WTC11 (cell line): ENCODE results near the gene SYPL1. TPM values are rescaled to one million over a fixed set of nuclear protein-coding genes. Genes with fewer than 3 reads are reported as not detected.

ENCODE experiments used
- ATAC-seq: fragments of 200-7000 bp; cut with Tn5 transposase; 2 replicates; pipeline ENCODE4 v1.10.0; 2021; ENCODE audit warnings: mild to moderate bottlenecking, moderate library complexity
- CTCF ChIA-PET: fragments of 300-600 bp; sonication (Branson Sonifier 250); formaldehyde crosslinking; loops from one replicate; lab custom pipeline; 2021; ENCODE audit warnings: antibody characterized with exemption; lab: Charles Lee
- POLR2A ChIA-PET: fragments of 350-600 bp; sonication (Branson Sonifier 250); formaldehyde crosslinking; loops from one replicate; lab custom pipeline; 2021; ENCODE audit warnings: antibody characterized with exemption; lab: Charles Lee
- DNase-seq: peaks from one replicate; pipeline ENCODE4 v3.0.0; 2021; ENCODE audit warnings: low spot score
- H3K27ac Mint-ChIP-seq: 2 replicates; pipeline ENCODE4 v1.8.0; 2021; ENCODE audit warnings: mixed read lengths
- H3K27me3 Mint-ChIP-seq: 2 replicates; pipeline ENCODE4 v1.8.0; 2021; ENCODE audit warnings: low read depth, mild to moderate bottlenecking, moderate library complexity, mixed read lengths
- H3K36me3 Mint-ChIP-seq: 2 replicates; pipeline ENCODE4 v1.8.0; 2021; ENCODE audit warnings: mixed read lengths
- H3K4me1 Mint-ChIP-seq: 2 replicates; pipeline ENCODE4 v1.8.0; 2022; ENCODE audit warnings: mixed read lengths
- H3K4me3 Mint-ChIP-seq: 2 replicates; pipeline ENCODE4 v1.8.0; 2021; ENCODE audit warnings: mild to moderate bottlenecking, moderate library complexity, mixed read lengths
- H3K9me3 Mint-ChIP-seq: 2 replicates; pipeline ENCODE4 v1.8.0; 2021; ENCODE audit warnings: mixed read lengths
- AFF4 ChIP-seq: sonication (generic); formaldehyde crosslinking; IDR thresholded peaks from 2 replicates; pipeline ENCODE4 v1.8.1; 2023; ENCODE audit warnings: mild to moderate bottlenecking, missing genetic modification reagents, borderline replicate concordance
- ATF3 ChIP-seq: sonication (generic); formaldehyde crosslinking; conservative IDR thresholded peaks from 2 replicates; pipeline ENCODE4 v1.8.1; 2022; ENCODE audit warnings: mild to moderate bottlenecking, missing genetic modification reagents
- CREB1 ChIP-seq: sonication (generic); formaldehyde crosslinking; IDR thresholded peaks from 2 replicates; pipeline ENCODE4 v1.8.0; 2023; ENCODE audit warnings: mild to moderate bottlenecking, missing genetic modification reagents
- CREM ChIP-seq: sonication (generic); formaldehyde crosslinking; IDR thresholded peaks from 2 replicates; pipeline ENCODE4 v1.8.1; 2022; ENCODE audit warnings: mild to moderate bottlenecking, missing genetic modification reagents, moderate library complexity
- FOXK1 ChIP-seq: sonication (generic); formaldehyde crosslinking; IDR thresholded peaks from 2 replicates; pipeline ENCODE4 v1.8.0; 2022; ENCODE audit warnings: mild to moderate bottlenecking, moderate library complexity, missing genetic modification reagents
- FOXP1 ChIP-seq: sonication (generic); formaldehyde crosslinking; IDR thresholded peaks from 2 replicates; pipeline ENCODE4 v1.8.0; 2022; ENCODE audit warnings: missing genetic modification reagents, mild to moderate bottlenecking, moderate library complexity, borderline replicate concordance
- HMGXB4 ChIP-seq: sonication (generic); formaldehyde crosslinking; IDR thresholded peaks from 2 replicates; pipeline ENCODE4 v1.8.1; 2023; ENCODE audit warnings: mild to moderate bottlenecking, moderate library complexity, missing genetic modification reagents
- KAT7 ChIP-seq: sonication (generic); formaldehyde crosslinking; IDR thresholded peaks from 2 replicates; pipeline ENCODE4 v1.8.1; 2023; ENCODE audit warnings: missing genetic modification reagents, mild to moderate bottlenecking, borderline replicate concordance
- NR2C2 ChIP-seq: sonication (generic); formaldehyde crosslinking; IDR thresholded peaks from 2 replicates; pipeline ENCODE4 v1.8.0; 2022; ENCODE audit warnings: mild to moderate bottlenecking, missing genetic modification reagents
- RORB ChIP-seq: fragments of 250-450 bp; sonication (Bioruptor Pico); IDR thresholded peaks from 2 replicates; pipeline ENCODE4 v1.9.0; 2021; ENCODE audit warnings: mild to moderate bottlenecking
- SMAD3 ChIP-seq: sonication (generic); formaldehyde crosslinking; IDR thresholded peaks from 2 replicates; pipeline ENCODE4 v1.8.0; 2022; ENCODE audit warnings: missing genetic modification reagents, mild to moderate bottlenecking, borderline replicate concordance
- SP1 ChIP-seq: sonication (generic); formaldehyde crosslinking; conservative IDR thresholded peaks from 2 replicates; pipeline ENCODE4 v1.8.1; 2022; ENCODE audit warnings: missing genetic modification reagents
- TEAD4 ChIP-seq: sonication (generic); formaldehyde crosslinking; IDR thresholded peaks from 2 replicates; pipeline ENCODE4 v1.8.0; 2022; ENCODE audit warnings: mild to moderate bottlenecking, missing genetic modification reagents
- USF2 ChIP-seq: sonication (generic); formaldehyde crosslinking; IDR thresholded peaks from 2 replicates; pipeline ENCODE4 v1.8.1; 2023; ENCODE audit warnings: mild to moderate bottlenecking, missing genetic modification reagents, moderate library complexity
- ZBTB21 ChIP-seq: sonication (generic); formaldehyde crosslinking; IDR thresholded peaks from 2 replicates; pipeline ENCODE4 v1.8.1; 2023; ENCODE audit warnings: mild to moderate bottlenecking, missing genetic modification reagents, borderline replicate concordance
- ZMAT4 ChIP-seq: fragments of 250-450 bp; sonication (Bioruptor Pico); IDR thresholded peaks from 2 replicates; pipeline ENCODE4 v1.9.0; 2021; ENCODE audit warnings: mild to moderate bottlenecking
- ZNF416 ChIP-seq: fragments of 250-450 bp; sonication (Bioruptor Pico); IDR thresholded peaks from 2 replicates; pipeline ENCODE4 v1.9.0; 2021; ENCODE audit warnings: mild to moderate bottlenecking, inconsistent platforms
- ZNF423 ChIP-seq: fragments of 250-450 bp; sonication (Bioruptor Pico); IDR thresholded peaks from 2 replicates; pipeline ENCODE4 v2.1.2; 2022; ENCODE audit warnings: mild to moderate bottlenecking, moderate library complexity
- ZNF671 ChIP-seq: fragments of 250-450 bp; sonication (Bioruptor Pico); IDR thresholded peaks from 2 replicates; pipeline ENCODE4 v1.8.0; 2021; ENCODE audit warnings: mild to moderate bottlenecking
- total RNA-seq: library from RNA; stranded (reverse); gene quantifications from 3 replicates; pipeline ENCODE4 v1.2.3, GENCODE V29; 2021
- TF ChIP-seq, protein P1 (sequence below): sonication (generic); formaldehyde crosslinking; conservative IDR thresholded peaks from 2 replicates; pipeline ENCODE4 v1.8.1; 2023; ENCODE audit warnings: mild to moderate bottlenecking, low read depth, missing genetic modification reagents, moderate library complexity
- TF ChIP-seq, protein P2 (sequence below): sonication (generic); formaldehyde crosslinking; IDR thresholded peaks from 2 replicates; pipeline ENCODE4 v1.8.0; 2022; ENCODE audit warnings: mild to moderate bottlenecking, missing genetic modification reagents
- TF ChIP-seq, protein P3 (sequence below): sonication (generic); formaldehyde crosslinking; IDR thresholded peaks from 2 replicates; pipeline ENCODE4 v1.8.0; 2022; ENCODE audit warnings: mild to moderate bottlenecking, missing genetic modification reagents
- TF ChIP-seq, protein P4 (sequence below): fragments of 250-450 bp; sonication (Bioruptor Pico); conservative IDR thresholded peaks from 2 replicates; pipeline ENCODE4 v1.9.0; 2021; ENCODE audit warnings: mild to moderate bottlenecking

Gene SYPL1
- total RNA-seq, 1 experiment from 2014 or later = 54.8 TPM

DNA sequence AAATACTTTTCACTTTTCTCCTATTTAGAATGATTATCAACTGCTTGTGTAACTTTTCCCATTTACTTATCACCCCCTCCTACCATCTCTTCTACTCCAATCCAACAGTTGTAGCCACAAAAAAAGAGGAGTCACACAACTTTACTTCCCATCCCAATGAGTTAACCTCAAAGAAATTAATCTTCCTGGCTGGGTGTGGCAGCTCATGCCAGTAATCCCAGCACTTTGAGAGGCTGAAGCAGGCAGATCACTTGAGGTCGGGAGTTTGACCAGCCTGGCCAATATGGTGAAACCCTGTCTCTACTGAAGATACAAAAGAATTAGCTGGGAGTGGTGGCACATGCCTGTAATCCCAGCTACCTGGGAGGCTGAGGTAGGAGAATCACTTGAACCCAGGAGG is 19.9 kb downstream of the SYPL1 start:
- ATAC-seq (no peak), DNase-seq (no peak)
- Mint-ChIP-seq H3K36me3 (peaks cover 33% of the 10 kb centered on the region), H3K9me3 (no peaks in the 10 kb centered on the region), H3K4me3 (no peak overlapping the region), H3K4me1 (peaks cover 9% of the 10 kb centered on the region; the same call in 1 of the 2 replicates), H3K27ac (no peak overlapping the region), H3K27me3 (no peaks in the 10 kb centered on the region)
- CTCF ChIA-PET = no interaction called here
- POLR2A ChIA-PET = no interaction called here
- TF ChIP-seq SMAD3 (CRISPR knock-in tag) = no peak
- no peak for TF ChIP-seq TEAD4
- no peak for TF ChIP-seq SP1 (CRISPR knock-in tag)
- no peak for TF ChIP-seq ZMAT4 (CRISPR knock-in tag)
- TF ChIP-seq ZNF416 (CRISPR knock-in tag) = no peak
- TF ChIP-seq AFF4 (CRISPR knock-in tag) = no peak
- TF ChIP-seq, protein P1, sequence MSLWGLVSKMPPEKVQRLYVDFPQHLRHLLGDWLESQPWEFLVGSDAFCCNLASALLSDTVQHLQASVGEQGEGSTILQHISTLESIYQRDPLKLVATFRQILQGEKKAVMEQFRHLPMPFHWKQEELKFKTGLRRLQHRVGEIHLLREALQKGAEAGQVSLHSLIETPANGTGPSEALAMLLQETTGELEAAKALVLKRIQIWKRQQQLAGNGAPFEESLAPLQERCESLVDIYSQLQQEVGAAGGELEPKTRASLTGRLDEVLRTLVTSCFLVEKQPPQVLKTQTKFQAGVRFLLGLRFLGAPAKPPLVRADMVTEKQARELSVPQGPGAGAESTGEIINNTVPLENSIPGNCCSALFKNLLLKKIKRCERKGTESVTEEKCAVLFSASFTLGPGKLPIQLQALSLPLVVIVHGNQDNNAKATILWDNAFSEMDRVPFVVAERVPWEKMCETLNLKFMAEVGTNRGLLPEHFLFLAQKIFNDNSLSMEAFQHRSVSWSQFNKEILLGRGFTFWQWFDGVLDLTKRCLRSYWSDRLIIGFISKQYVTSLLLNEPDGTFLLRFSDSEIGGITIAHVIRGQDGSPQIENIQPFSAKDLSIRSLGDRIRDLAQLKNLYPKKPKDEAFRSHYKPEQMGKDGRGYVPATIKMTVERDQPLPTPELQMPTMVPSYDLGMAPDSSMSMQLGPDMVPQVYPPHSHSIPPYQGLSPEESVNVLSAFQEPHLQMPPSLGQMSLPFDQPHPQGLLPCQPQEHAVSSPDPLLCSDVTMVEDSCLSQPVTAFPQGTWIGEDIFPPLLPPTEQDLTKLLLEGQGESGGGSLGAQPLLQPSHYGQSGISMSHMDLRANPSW (CRISPR knock-in tag) = no peak
- no peak for TF ChIP-seq ZNF423 (CRISPR knock-in tag)
- TF ChIP-seq, protein P2, sequence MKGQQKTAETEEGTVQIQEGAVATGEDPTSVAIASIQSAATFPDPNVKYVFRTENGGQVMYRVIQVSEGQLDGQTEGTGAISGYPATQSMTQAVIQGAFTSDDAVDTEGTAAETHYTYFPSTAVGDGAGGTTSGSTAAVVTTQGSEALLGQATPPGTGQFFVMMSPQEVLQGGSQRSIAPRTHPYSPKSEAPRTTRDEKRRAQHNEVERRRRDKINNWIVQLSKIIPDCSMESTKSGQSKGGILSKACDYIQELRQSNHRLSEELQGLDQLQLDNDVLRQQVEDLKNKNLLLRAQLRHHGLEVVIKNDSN = no peak
- no peak for TF ChIP-seq CREB1
- TF ChIP-seq USF2 (CRISPR knock-in tag) = no peak
- no peak for TF ChIP-seq CREM (CRISPR knock-in tag)
- no peak for TF ChIP-seq FOXP1 (CRISPR knock-in tag)
- no peak for TF ChIP-seq KAT7 (CRISPR knock-in tag)

- no peak for DNase-seq
- POLR2A ChIA-PET = no interaction called here
- H3K4me1 Mint-ChIP-seq = peaks cover 9% of the 10 kb centered on the region; the same call in 1 of the 2 replicates
- CTCF ChIA-PET = no interaction called here
- no peaks in the 10 kb centered on the region for H3K9me3 Mint-ChIP-seq
- peaks cover 27% of the 10 kb centered on the region for H3K36me3 Mint-ChIP-seq
- no peak overlapping the region for H3K4me3 Mint-ChIP-seq
- no peak overlapping the region for H3K27ac Mint-ChIP-seq
- no peak for ATAC-seq
- H3K27me3 Mint-ChIP-seq = no peaks in the 10 kb centered on the region
- TF ChIP-seq ATF3 (CRISPR knock-in tag) (no peak), ZBTB21 (CRISPR knock-in tag) (no peak), NR2C2 (CRISPR knock-in tag) (no peak), RORB (no peak), HMGXB4 (CRISPR knock-in tag) (no peak), FOXK1 (CRISPR knock-in tag) (no peak), ZNF671 (no peak)
- TF ChIP-seq, protein P3, sequence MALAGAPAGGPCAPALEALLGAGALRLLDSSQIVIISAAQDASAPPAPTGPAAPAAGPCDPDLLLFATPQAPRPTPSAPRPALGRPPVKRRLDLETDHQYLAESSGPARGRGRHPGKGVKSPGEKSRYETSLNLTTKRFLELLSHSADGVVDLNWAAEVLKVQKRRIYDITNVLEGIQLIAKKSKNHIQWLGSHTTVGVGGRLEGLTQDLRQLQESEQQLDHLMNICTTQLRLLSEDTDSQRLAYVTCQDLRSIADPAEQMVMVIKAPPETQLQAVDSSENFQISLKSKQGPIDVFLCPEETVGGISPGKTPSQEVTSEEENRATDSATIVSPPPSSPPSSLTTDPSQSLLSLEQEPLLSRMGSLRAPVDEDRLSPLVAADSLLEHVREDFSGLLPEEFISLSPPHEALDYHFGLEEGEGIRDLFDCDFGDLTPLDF (CRISPR knock-in tag) = no peak
- TF ChIP-seq, protein P4, sequence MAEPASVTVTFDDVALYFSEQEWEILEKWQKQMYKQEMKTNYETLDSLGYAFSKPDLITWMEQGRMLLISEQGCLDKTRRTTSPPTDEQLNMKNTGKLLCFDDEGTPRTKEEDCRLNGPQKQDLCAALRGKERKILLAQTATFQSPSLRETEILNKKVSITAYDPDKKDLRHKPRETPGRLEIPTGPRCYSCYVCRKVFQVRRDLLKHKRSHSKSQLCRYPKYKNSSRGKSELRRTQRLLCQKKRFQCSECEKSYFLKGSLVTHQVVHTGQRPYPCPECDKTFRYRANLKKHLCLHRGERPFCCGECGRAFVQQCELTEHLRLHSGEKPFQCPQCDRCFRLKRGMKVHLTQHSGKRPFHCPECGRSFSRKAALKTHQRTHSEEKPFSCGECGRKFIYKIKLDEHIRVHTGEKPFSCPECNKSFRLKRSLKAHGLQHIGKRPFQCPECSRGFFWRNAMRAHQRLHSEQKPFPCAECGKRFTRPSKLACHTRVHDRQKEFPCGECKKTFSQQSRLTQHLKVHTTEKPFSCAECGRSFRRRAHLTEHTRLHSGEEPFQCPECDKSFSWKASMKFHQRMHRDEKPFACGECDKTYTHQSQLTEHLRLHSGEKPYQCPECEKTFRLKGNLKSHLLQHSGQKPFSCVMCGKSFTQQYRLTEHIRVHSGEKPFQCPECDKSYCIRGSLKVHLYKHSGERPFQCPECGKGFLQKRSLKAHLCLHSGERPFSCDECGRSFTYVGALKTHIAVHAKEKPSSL (CRISPR knock-in tag) = no peak
Measured at GRCh38 chr7:106089647-106090046, 22.5 kb downstream of the SYPL1 start.
